ENCODE data around the gene TNRC6B. TPM values are rescaled to one million over a fixed set of nuclear protein-coding genes. Genes with fewer than 3 reads are reported as not detected.
A peak's percentile ranks its signal among the peaks of the same experiment; 100 is the strongest.

TNRC6B gene
- total RNA-seq, 4 donors from 2014 or later = 34.5 to 57.0 (median 45.4) TPM

- H3K9me3 ChIP-seq = no peaks in the 10 kb centered on the region
- intact Hi-C loops (cut with DNase I) = no loop called here
- TF ChIP-seq EP300 (IDR thresholded peaks at IDR 0.05) (no peak), POLR2A (IDR thresholded peaks at IDR 0.05; ENCODE audit: low read depth) (no peak), POLR2AphosphoS5 (IDR thresholded peaks at IDR 0.05) (no peak)
- TF ChIP-seq, protein P1, sequence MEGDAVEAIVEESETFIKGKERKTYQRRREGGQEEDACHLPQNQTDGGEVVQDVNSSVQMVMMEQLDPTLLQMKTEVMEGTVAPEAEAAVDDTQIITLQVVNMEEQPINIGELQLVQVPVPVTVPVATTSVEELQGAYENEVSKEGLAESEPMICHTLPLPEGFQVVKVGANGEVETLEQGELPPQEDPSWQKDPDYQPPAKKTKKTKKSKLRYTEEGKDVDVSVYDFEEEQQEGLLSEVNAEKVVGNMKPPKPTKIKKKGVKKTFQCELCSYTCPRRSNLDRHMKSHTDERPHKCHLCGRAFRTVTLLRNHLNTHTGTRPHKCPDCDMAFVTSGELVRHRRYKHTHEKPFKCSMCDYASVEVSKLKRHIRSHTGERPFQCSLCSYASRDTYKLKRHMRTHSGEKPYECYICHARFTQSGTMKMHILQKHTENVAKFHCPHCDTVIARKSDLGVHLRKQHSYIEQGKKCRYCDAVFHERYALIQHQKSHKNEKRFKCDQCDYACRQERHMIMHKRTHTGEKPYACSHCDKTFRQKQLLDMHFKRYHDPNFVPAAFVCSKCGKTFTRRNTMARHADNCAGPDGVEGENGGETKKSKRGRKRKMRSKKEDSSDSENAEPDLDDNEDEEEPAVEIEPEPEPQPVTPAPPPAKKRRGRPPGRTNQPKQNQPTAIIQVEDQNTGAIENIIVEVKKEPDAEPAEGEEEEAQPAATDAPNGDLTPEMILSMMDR (IDR thresholded peaks at IDR 0.05) = no peak
- no peak for DNase-seq (ENCODE audit: extremely low spot score)
- WGBS = 58% methylated on average over 12 of the region's 12 CpGs
- no peaks in the 10 kb centered on the region for H3K36me3 ChIP-seq
- H3K4me1 ChIP-seq = peaks cover 66 to 89% (median 84%) of the 10 kb centered on the region in 4 donors
- no peaks in the 10 kb centered on the region for H3K27me3 ChIP-seq
- H3K27ac ChIP-seq (replicated peaks in 1 of 4) = peak overlapping the region; percentile 38 to 59 (median 56)
- H3K4me3 ChIP-seq = peak overlapping the region in 1 of 4 donors; percentile 7
These were observed 33.8 kb downstream of the TNRC6B start for GRCh38 chr22:40211476-40212054.

DNA sequence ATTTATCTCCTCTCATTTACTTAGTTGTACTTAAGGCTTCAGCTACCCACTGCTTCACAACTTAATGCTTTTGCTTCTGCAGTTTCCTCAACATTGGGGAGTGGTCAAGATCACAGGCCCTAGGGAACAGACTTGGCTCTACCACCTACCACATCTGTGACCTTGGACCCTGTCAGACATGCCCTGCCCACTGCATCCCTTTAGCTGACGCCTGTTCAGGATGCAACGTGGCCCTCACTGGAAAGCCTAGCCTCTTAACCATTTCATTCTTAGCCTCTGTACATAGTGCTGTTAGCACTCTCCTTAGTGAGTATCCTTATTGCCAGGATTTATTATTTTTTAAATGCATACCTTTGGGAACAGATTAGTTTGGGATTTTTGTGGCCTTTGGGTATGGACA lies 34.4 kb downstream of the TNRC6B start:
- TF ChIP-seq POLR2AphosphoS5 (IDR thresholded peaks at IDR 0.05) (peak in 1 of 2 donors; percentile 15), POLR2A (IDR thresholded peaks at IDR 0.05; ENCODE audit: low read depth) (no peak)
- no peak overlapping the region for H3K4me3 ChIP-seq
- no peak for DNase-seq (ENCODE audit: extremely low spot score)
- peaks cover 66 to 92% (median 86%) of the 10 kb centered on the region in 4 donors for H3K4me1 ChIP-seq
- H3K27me3 ChIP-seq = no peaks in the 10 kb centered on the region
- H3K36me3 ChIP-seq = no peaks in the 10 kb centered on the region
- H3K27ac ChIP-seq (replicated peaks in 1 of 4) = peak overlapping the region; percentile 38 to 59 (median 56)
- intact Hi-C loops (cut with DNase I) = no loop called here
- no peaks in the 10 kb centered on the region for H3K9me3 ChIP-seq
- 15% methylated on average over 2 of the region's 2 CpGs for WGBS

DNA sequence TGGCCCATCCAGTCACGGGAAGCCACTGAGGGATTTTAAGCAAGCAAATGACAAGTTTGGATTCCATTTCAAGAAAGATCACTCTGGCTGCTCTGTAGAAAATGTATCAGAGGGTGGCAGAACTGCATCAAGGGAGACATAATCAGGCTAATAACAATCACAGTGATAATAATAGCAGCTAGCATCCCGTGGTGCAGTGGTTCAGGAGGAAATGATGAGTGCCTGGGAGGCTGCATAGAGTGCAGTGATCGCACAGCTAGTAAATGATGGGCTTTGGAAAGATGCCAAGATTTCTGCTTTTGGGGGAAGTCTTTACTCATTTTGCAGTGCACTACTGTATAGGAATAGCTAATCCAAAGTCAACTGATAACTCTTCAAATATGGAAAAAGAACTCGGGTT lies 35.8 kb downstream of the TNRC6B start:
- WGBS = 12% methylated on average over 4 of the region's 4 CpGs
- Histone ChIP-seq H3K4me3 (no peak overlapping the region), H3K4me1 (peaks cover 66 to 100% (median 93%) of the 10 kb centered on the region in 4 donors), H3K9me3 (no peaks in the 10 kb centered on the region), H3K36me3 (no peaks in the 10 kb centered on the region), H3K27me3 (no peaks in the 10 kb centered on the region), H3K27ac (replicated peaks in 1 of 4) (peak overlapping the region; percentile 25 to 59 (median 56))
- no peak for DNase-seq (ENCODE audit: extremely low spot score)
- intact Hi-C loops (cut with DNase I) = no loop called here
- TF ChIP-seq EP300 (IDR thresholded peaks at IDR 0.05) (no peak), POLR2A (IDR thresholded peaks at IDR 0.05; ENCODE audit: low read depth) (no peak), POLR2AphosphoS5 (IDR thresholded peaks at IDR 0.05) (peak in 1 of 2 donors; percentile 17)
- TF ChIP-seq, protein P1 (IDR thresholded peaks at IDR 0.05) = no peak

DNA sequence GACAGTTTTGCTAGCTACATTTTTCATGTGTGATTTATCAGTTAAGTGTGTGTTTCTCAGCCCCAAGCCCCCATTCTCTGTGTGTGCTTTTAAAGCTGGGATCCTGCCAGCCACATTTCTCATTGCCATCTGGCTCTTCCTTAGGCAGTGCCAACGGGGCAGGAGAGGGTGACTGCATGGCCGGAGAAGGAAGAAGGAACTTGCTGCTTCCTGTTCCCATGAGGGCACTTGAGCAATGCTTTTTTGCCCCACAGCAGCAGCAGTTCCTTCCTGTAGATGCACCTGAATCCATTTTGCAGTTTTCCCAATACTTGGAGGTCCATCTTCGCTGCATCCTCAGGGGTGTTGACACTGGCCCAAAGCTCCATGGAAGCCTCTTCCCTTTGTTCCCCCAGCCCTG lies 37.5 kb downstream of the TNRC6B start:
- WGBS = 35% methylated on average over 3 of the region's 3 CpGs
- no peak overlapping the region for H3K4me3 ChIP-seq
- no peaks in the 10 kb centered on the region for H3K36me3 ChIP-seq
- peaks cover 69 to 100% (median 93%) of the 10 kb centered on the region in 4 donors for H3K4me1 ChIP-seq
- peak overlapping the region; percentile 17 to 59 (median 39) for H3K27ac ChIP-seq (replicated peaks in 1 of 4)
- TF ChIP-seq, protein P1 (IDR thresholded peaks at IDR 0.05) = no peak
- TF ChIP-seq EP300 (IDR thresholded peaks at IDR 0.05) (no peak), POLR2A (IDR thresholded peaks at IDR 0.05; ENCODE audit: low read depth) (no peak), POLR2AphosphoS5 (IDR thresholded peaks at IDR 0.05) (no peak)
- no peak for DNase-seq (ENCODE audit: extremely low spot score)
- H3K9me3 ChIP-seq = no peaks in the 10 kb centered on the region
- intact Hi-C loops (cut with DNase I) = no loop called here
- no peaks in the 10 kb centered on the region for H3K27me3 ChIP-seq

DNA sequence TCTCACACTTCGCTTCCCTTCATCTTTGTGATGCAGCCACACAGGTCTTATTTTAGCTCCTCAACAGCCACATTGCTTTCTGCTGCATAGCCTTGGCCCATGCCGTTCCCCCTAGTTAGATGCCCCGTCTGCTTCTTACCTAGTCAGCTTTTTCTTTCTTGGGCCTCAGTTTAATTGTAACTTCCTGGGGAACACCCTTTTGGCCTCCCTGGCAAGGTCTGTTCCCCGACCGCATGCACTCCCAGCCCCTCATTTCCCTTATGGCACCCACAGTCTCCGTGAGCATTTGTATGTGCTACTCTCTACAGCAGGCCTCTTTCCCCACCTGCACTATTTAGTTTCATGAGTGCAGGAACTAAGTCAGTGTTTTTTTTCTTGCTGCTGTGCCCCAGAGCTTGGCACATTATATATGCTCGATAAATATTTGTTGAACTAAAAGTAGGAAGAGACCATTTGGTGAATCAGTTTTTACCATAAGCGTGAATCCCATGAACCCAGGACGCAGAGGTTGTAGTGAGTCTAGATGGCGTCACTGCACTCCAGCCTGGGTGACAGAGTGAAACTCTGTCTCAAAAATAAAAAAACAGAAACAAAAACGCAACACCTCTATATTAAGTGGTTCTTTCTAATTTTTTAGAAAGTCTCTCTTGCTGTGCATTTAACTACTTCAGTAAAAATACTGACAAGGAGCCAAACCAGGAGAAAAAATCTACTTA lies 38.5 kb downstream of the TNRC6B start:
- Histone ChIP-seq H3K4me1 (peaks cover 74 to 100% (median 93%) of the 10 kb centered on the region in 4 donors), H3K27me3 (no peaks in the 10 kb centered on the region), H3K9me3 (no peaks in the 10 kb centered on the region), H3K36me3 (no peaks in the 10 kb centered on the region), H3K4me3 (no peak overlapping the region), H3K27ac (replicated peaks in 1 of 4) (peak overlapping the region in 2 of 4 donors; percentile 50 to 59)
- 76% methylated on average over 11 of the region's 11 CpGs for WGBS
- TF ChIP-seq, protein P1 (IDR thresholded peaks at IDR 0.05) = no peak
- TF ChIP-seq POLR2A (IDR thresholded peaks at IDR 0.05; ENCODE audit: low read depth) = no peak
- no peak for TF ChIP-seq EP300 (IDR thresholded peaks at IDR 0.05)
- no peak for TF ChIP-seq POLR2AphosphoS5 (IDR thresholded peaks at IDR 0.05)
- intact Hi-C loops (cut with DNase I) = no loop called here
- no peak for DNase-seq (ENCODE audit: extremely low spot score)
